SK-N-SH (cell line): Measurements from ENCODE around the gene ZNF768. TPM values are rescaled to one million over a fixed set of nuclear protein-coding genes. Genes with fewer than 3 reads are reported as not detected.

Experiments used
- CTCF ChIA-PET: fragments of 300-600, 350-600 bp; formaldehyde crosslinking; extraction: SDS; loops from one replicate; lab custom pipeline; 2021; lab: Yijun Ruan, JAX
- POLR2A ChIA-PET: fragments of 350-600 bp; sonication (Branson Sonifier 250); formaldehyde crosslinking; extraction: SDS; loops from one replicate; lab custom pipeline; 2020; ENCODE audit warnings: antibody characterized with exemption, inconsistent platforms; lab: Yijun Ruan, JAX
- DNase-seq: peaks from one replicate; pipeline ENCODE4 v3.0.0; 2012
- H2AFZ ChIP-seq: fragments of 200-600 bp; sonication (generic); 2 replicates; pipeline ENCODE4 v1.8.1; 2016; ENCODE audit warnings: antibody characterized with exemption, mild to moderate bottlenecking, low read depth
- H3F3A ChIP-seq: fragments of 200-600 bp; sonication (generic); replicated peaks from 2 replicates; pipeline ENCODE3; 2016; ENCODE audit warnings: antibody characterized with exemption, mild to moderate bottlenecking; ENCODE audit not compliant: insufficient read depth
- H3K27ac ChIP-seq, 2 experiments: fragments of 200-500 bp in 1 of 2; fragments of 200-600 bp in 1 of 2; sonication (Bioruptor generic) in 1 of 2; sonication (generic), shearing (Covaris generic) in 1 of 2; 2 replicates each; pipeline versions ENCODE4 v1.5.1 to v1.6.1; 2014 to 2016; ENCODE audit warnings: low read depth in 2 of 2, inconsistent platforms in 1 of 2, low read length in 1 of 2, mild to moderate bottlenecking in 1 of 2, mixed read lengths in 1 of 2
- H3K27me3 ChIP-seq: fragments of 200-600 bp; sonication (generic), shearing (Covaris generic); 2 replicates; pipeline ENCODE4 v1.6.1; 2016; ENCODE audit warnings: mixed run types; ENCODE audit not compliant: insufficient read depth
- H3K36me3 ChIP-seq, 2 experiments: fragments of 200-500 bp in 1 of 2; fragments of 200-600 bp in 1 of 2; sonication (Bioruptor generic) in 1 of 2; sonication (generic) in 1 of 2; replicated peaks in 1 of 2; 2 replicates each; pipeline versions ENCODE3 to v1.5.1; 2014 to 2016; ENCODE audit warnings: low read length in 1 of 2, mild to moderate bottlenecking in 1 of 2; ENCODE audit not compliant: insufficient read depth in 2 of 2, control insufficient read depth in 1 of 2
- H3K4me1 ChIP-seq, 2 experiments: fragments of 200-500 bp in 1 of 2; fragments of 200-600 bp in 1 of 2; sonication (Bioruptor generic) in 1 of 2; sonication (generic), shearing (Covaris generic) in 1 of 2; 2 replicates each; pipeline versions ENCODE4 v1.5.1 to v1.6.1; 2014 to 2016; ENCODE audit warnings: low read depth in 1 of 2, low read length in 1 of 2, mixed run types in 1 of 2; ENCODE audit not compliant: insufficient read depth in 2 of 2, control insufficient read depth in 1 of 2
- H3K4me2 ChIP-seq: fragments of 200-600 bp; sonication (generic), shearing (Covaris generic); 2 replicates; pipeline ENCODE4 v1.6.1; 2017; ENCODE audit warnings: mixed run types
- H3K4me3 ChIP-seq, 2 experiments: fragments of 200-500 bp in 1 of 2; fragments of 200-600 bp in 1 of 2; sonication (Bioruptor generic) in 1 of 2; sonication (generic), shearing (Covaris generic) in 1 of 2; 2 replicates each; pipeline versions ENCODE4 v1.5.1 to v1.8.1; 2014 to 2016; ENCODE audit warnings: low read depth in 2 of 2, inconsistent platforms in 1 of 2, low read length in 1 of 2, mild to moderate bottlenecking in 1 of 2, mixed read lengths in 1 of 2, moderate library complexity in 1 of 2
- H3K79me2 ChIP-seq: fragments of 200-600 bp; sonication (generic); 2 replicates; pipeline ENCODE4 v1.8.1; 2017; ENCODE audit warnings: mild to moderate bottlenecking; ENCODE audit not compliant: insufficient read depth
- H3K9ac ChIP-seq: fragments of 200-600 bp; sonication (generic); 2 replicates; pipeline ENCODE4 v1.6.1; 2017; ENCODE audit warnings: mixed run types
- H3K9me2 ChIP-seq: fragments of 200-600 bp; sonication (generic); 2 replicates; pipeline ENCODE4 v1.6.1; 2017; ENCODE audit warnings: mixed run types
- H3K9me3 ChIP-seq: fragments of 200-600 bp; sonication (generic); 2 replicates; pipeline ENCODE4 v1.6.1; 2017; ENCODE audit warnings: mixed run types, mild to moderate bottlenecking, moderate library complexity
- H4K20me1 ChIP-seq: fragments of 200-600 bp; sonication (generic); 2 replicates; pipeline ENCODE4 v1.6.1; 2017; ENCODE audit warnings: mild to moderate bottlenecking, mixed run types; ENCODE audit not compliant: insufficient read depth
- CHD2 ChIP-seq: fragments of 150-350 bp; IDR thresholded peaks from 2 replicates; pipeline ENCODE4 v1.6.1; 2018; ENCODE audit warnings: low read length; ENCODE audit not compliant: partially characterized antibody
- ELF1 ChIP-seq: IDR thresholded peaks from 2 replicates; pipeline ENCODE4 v1.4.0; 2012
- EP300 ChIP-seq, 2 experiments: IDR thresholded peaks; 2 replicates each; pipeline versions ENCODE4 v1.4.0 to v1.6.1; 2012; ENCODE audit warnings: borderline replicate concordance in 1 of 2, low read depth in 1 of 2, low read length in 1 of 2
- EZH2phosphoT487 ChIP-seq: fragments of 200-600 bp; sonication (generic); IDR thresholded peaks from 2 replicates; pipeline ENCODE4 v1.6.1; 2017; ENCODE audit warnings: low read depth, mixed run types, mild to moderate bottlenecking, antibody characterized with exemption, moderate library complexity, borderline replicate concordance
- FOSL2 ChIP-seq: IDR thresholded peaks from 2 replicates; pipeline ENCODE4 v1.4.0; 2012; ENCODE audit warnings: low read depth, mild to moderate bottlenecking, moderate library complexity, borderline replicate concordance
- FOXJ3 ChIP-seq: sonication (generic); formaldehyde crosslinking; IDR thresholded peaks from 2 replicates; pipeline ENCODE4 v1.5.1; 2020; ENCODE audit warnings: mild to moderate bottlenecking, missing genetic modification reagents
- GABPA ChIP-seq: IDR thresholded peaks from 2 replicates; pipeline ENCODE4 v1.4.0; 2012; ENCODE audit warnings: low read depth, mild to moderate bottlenecking
- JUND ChIP-seq: IDR thresholded peaks from 2 replicates; pipeline ENCODE4 v1.4.0; 2012
- MAX ChIP-seq: IDR thresholded peaks from 2 replicates; pipeline ENCODE4 v1.4.0; 2012; ENCODE audit warnings: low read depth
- MXI1 ChIP-seq: IDR thresholded peaks from 2 replicates; pipeline ENCODE4 v1.6.1; 2012; ENCODE audit warnings: mild to moderate bottlenecking, low read depth, low read length, improper control_type of control experiment
- NFIC ChIP-seq: IDR thresholded peaks from 2 replicates; pipeline ENCODE4 v1.4.0; 2012; ENCODE audit warnings: borderline replicate concordance
- NRF1 ChIP-seq: IDR thresholded peaks from 2 replicates; pipeline ENCODE4 v1.6.1; 2012; ENCODE audit warnings: low read depth, mild to moderate bottlenecking, low read length
- PBX3 ChIP-seq: IDR thresholded peaks from 2 replicates; pipeline ENCODE4; 2012
- POLR2AphosphoS5 ChIP-seq: IDR thresholded peaks from 2 replicates; pipeline ENCODE4 v1.6.1; 2012; ENCODE audit warnings: low read depth, low read length
- RAD21 ChIP-seq: IDR thresholded peaks from 2 replicates; pipeline ENCODE4 v1.6.1; 2012; ENCODE audit warnings: mild to moderate bottlenecking, low read length
- REST ChIP-seq: IDR thresholded peaks from 2 replicates; pipeline ENCODE4 v1.6.1; 2012; ENCODE audit warnings: mild to moderate bottlenecking, low read depth, low read length, moderate library complexity
- RFX5 ChIP-seq: IDR thresholded peaks from 2 replicates; pipeline ENCODE4 v1.6.1; 2012; ENCODE audit warnings: mild to moderate bottlenecking, improper control_type of control experiment, low read length
- RXRA ChIP-seq: IDR thresholded peaks from 2 replicates; pipeline ENCODE4 v1.4.0; 2012; ENCODE audit warnings: low read depth, mild to moderate bottlenecking, borderline replicate concordance
- SIN3A ChIP-seq: IDR thresholded peaks from 2 replicates; pipeline ENCODE4 v1.6.1; 2012; ENCODE audit warnings: low read depth, mild to moderate bottlenecking, low read length, moderate library complexity, borderline replicate concordance
- SMC3 ChIP-seq: IDR thresholded peaks from 2 replicates; pipeline ENCODE4 v1.6.1; 2012; ENCODE audit warnings: low read depth, low read length, improper control_type of control experiment
- TAF1 ChIP-seq: IDR thresholded peaks from 2 replicates; pipeline ENCODE4 v1.6.1; 2012; ENCODE audit warnings: low read depth, mild to moderate bottlenecking, low read length, moderate library complexity, borderline replicate concordance
- YY1 ChIP-seq: IDR thresholded peaks from 2 replicates; pipeline ENCODE4 v1.4.0; 2012; ENCODE audit warnings: low read depth, mild to moderate bottlenecking
- ZBTB33 ChIP-seq: IDR thresholded peaks from 2 replicates; pipeline ENCODE4 v1.4.0; 2012; ENCODE audit warnings: low read depth, borderline replicate concordance
- WGBS: methylation state at CpG from one replicate; pipeline ENCODE4 v1.1.6; 2017; ENCODE audit warnings: low lambda C conversion rate; 5-methylcytosine and 5-hydroxymethylcytosine counted together
- polyA plus RNA-seq, 3 experiments: library from polyadenylated mRNA; depleted of rRNA; stranded (reverse); fragments of >200 nt; gene quantifications; 2 replicates each; pipeline ENCODE4 v1.2.3, GENCODE V29; 2012

ZNF768 gene
- polyA plus RNA-seq, 1 of the 3 experiments (the other 2 are of a cell fraction), result 26.0 TPM

GRCh38 chr16:30557957-30558788 is 31.8 kb upstream of the ZNF768 start, which contains the start of gene ZNF764:
ZNF764 (minus strand) TSS chr16:30558374; CDS start chr16:30558182, 192 bp downstream.
- peak within 1 kb of the TSS; percentile 88 to 92 for H3K27ac ChIP-seq
- 0 out of 2 replicates have a peak, but pooled peaks have one; percentile 50 for TF ChIP-seq ZBTB33
- TF ChIP-seq FOSL2, result peak; percentile 71
- TF ChIP-seq GABPA, result peak; percentile 66
- no peak for TF ChIP-seq REST
- TF ChIP-seq NRF1, result peak; percentile 68
- peak; percentile 1; the same call in 1 of the 2 replicates for TF ChIP-seq RAD21
- TF ChIP-seq YY1, result peak; percentile 100
- TF ChIP-seq MAX, result peak; percentile 47; the same call in 1 of the 2 replicates
- TF ChIP-seq RFX5, result no peak
- peak; percentile 68; the same call in 1 of the 2 replicates for TF ChIP-seq MXI1
- peak; percentile 59; the same call in 1 of the 2 replicates for TF ChIP-seq PBX3
- no peak for TF ChIP-seq RXRA
- TF ChIP-seq SIN3A, result peak; percentile 61; the same call in 1 of the 2 replicates
- peak; percentile 90 for TF ChIP-seq CHD2
- TF ChIP-seq NFIC, result peak; percentile 34; the same call in 1 of the 2 replicates
- TF ChIP-seq FOXJ3 (CRISPR knock-in tag), result no peak
- TF ChIP-seq POLR2AphosphoS5, result peak; percentile 93
- TF ChIP-seq SMC3, result no peak
- peak; percentile 92 for TF ChIP-seq ELF1
- peak; percentile 71 for TF ChIP-seq TAF1
- TF ChIP-seq EZH2phosphoT487, result no peak
- TF ChIP-seq JUND, result peak; percentile 54; the same call in 1 of the 2 replicates
- TF ChIP-seq EP300 (IDR thresholded peaks at IDR 0.05; ENCODE audit: borderline replicate concordance in 1 of 2, low read depth in 1 of 2, low read length in 1 of 2), result no peak
- WGBS, result 5% methylated on average over 13 of the region's 74 CpGs
- H2AFZ ChIP-seq, result peak within 1 kb of the TSS; percentile 92
- H3K4me1 ChIP-seq, result peaks cover 0 to 6% of the 10 kb centered on the region in 2 experiments; a peak in 1 of 4 replicates
- H3K36me3 ChIP-seq, result peaks cover 0 to 21% of the 10 kb centered on the region in 2 experiments
- H3K9me3 ChIP-seq, result no peaks in the 10 kb centered on the region
- ChIA-PET POLR2A (interaction anchor here (0.9 to 3.8 kb wide), 9 partner anchors 9 to 101 kb away, joined by 3 to 47 read pairs (median 4); partner anchors contain the start of genes ZNF688, ZNF689 and ZNF747), CTCF (interaction anchor here (0.8 to 2.1 kb wide), 9 partner anchors 12 to 128 kb away, joined by 3 to 19 read pairs (median 4); partner anchors contain the start of genes DCTPP1 and ZNF688)
- no peaks in the 10 kb centered on the region for H3K9me2 ChIP-seq
- peak within 1 kb of the TSS; percentile 94 for H3K9ac ChIP-seq
- DNase-seq, result peak; percentile 96
- H3K27me3 ChIP-seq, result no peaks in the 10 kb centered on the region
- peaks cover 7% of the 10 kb centered on the region for H3F3A ChIP-seq
- peak within 1 kb of the TSS; percentile 95 for H3K4me2 ChIP-seq
- H3K79me2 ChIP-seq, result peaks cover 26% of the 10 kb centered on the region
- peak within 1 kb of the TSS; percentile 75 to 91 for H3K4me3 ChIP-seq
- no peaks in the 10 kb centered on the region for H4K20me1 ChIP-seq
